Putamen (tissue), 1 donor: Measurements from ENCODE around the gene NDOR1.

Source experiments
- DNase-seq: peaks from one replicate; pipeline ENCODE4 v3.0.0-alpha.2; 2016; ENCODE audit warnings: low spot score

The NDOR1 gene

GRCh38 chr9:137198902-137199283, 6.6 kb upstream of the NDOR1 start:
- no peak for DNase-seq

GRCh38 chr9:137199411-137200121, 5.9 kb upstream of the NDOR1 start:
- no peak for DNase-seq

GRCh38 chr9:137200311-137201204, 4.9 kb upstream of the NDOR1 start, which contains the start of gene TPRN:
Gene TPRN (minus strand): TSS chr9:137200741. CDS start chr9:137200711, 30 bp downstream.
- peak; percentile 99 for DNase-seq

GRCh38 chr9:137201205-137201868, 4.2 kb upstream of the NDOR1 start:
- DNase-seq = no peak

GRCh38 chr9:137202966-137203365, 2.5 kb upstream of the NDOR1 start:
- no peak for DNase-seq

GRCh38 chr9:137204731-137205125, 772 bp upstream of the NDOR1 start:
- DNase-seq = no peak

GRCh38 chr9:137206602-137207001, 1.1 kb downstream of the NDOR1 start:
- no peak for DNase-seq

GRCh38 chr9:137211532-137211931, 6.0 kb downstream of the NDOR1 start:
- no peak for DNase-seq

- no peak for DNase-seq
These were observed 7.0 kb downstream of the NDOR1 start for GRCh38 chr9:137212520-137212919.

- DNase-seq = no peak
These were observed 7.9 kb downstream of the NDOR1 start for GRCh38 chr9:137213160-137214060.

- DNase-seq = no peak
These were observed 9.1 kb downstream of the NDOR1 start for GRCh38 chr9:137214620-137215019.

- no peak for DNase-seq
These were observed 9.9 kb downstream of the NDOR1 start for GRCh38 chr9:137215196-137215986.

GRCh38 chr9:137216188-137216965, 10.9 kb downstream of the NDOR1 start:
- DNase-seq = no peak

- DNase-seq = no peak
These were observed 12.0 kb downstream of the NDOR1 start for GRCh38 chr9:137217276-137218211.

- DNase-seq = no peak
These were observed 12.8 kb downstream of the NDOR1 start for GRCh38 chr9:137218212-137218753.

GRCh38 chr9:137218754-137219271, 13.3 kb downstream of the NDOR1 start:
- DNase-seq = no peak

- DNase-seq = no peak
These were observed 14.3 kb downstream of the NDOR1 start for GRCh38 chr9:137219757-137220316.
